GM12864 (cell line): ENCODE measurements around the gene KPTN.

Experiments used
- DNase-seq: peaks from one replicate; pipeline ENCODE4 v3.0.0-alpha.2; 2011; ENCODE audit warnings: low read depth
- H3K4me3 ChIP-seq: 2 replicates; pipeline ENCODE4 v1.5.1; 2011; ENCODE audit warnings: mild to moderate bottlenecking, low read depth, low read length, control low read depth
- TF ChIP-seq, protein P1 (sequence below): IDR thresholded peaks from 2 replicates; pipeline ENCODE4 v1.5.1; 2011; ENCODE audit warnings: low read depth, mild to moderate bottlenecking, moderate library complexity, low read length, control low read depth, inconsistent platforms; ENCODE audit errors: missing control alignments

Gene KPTN

DNA sequence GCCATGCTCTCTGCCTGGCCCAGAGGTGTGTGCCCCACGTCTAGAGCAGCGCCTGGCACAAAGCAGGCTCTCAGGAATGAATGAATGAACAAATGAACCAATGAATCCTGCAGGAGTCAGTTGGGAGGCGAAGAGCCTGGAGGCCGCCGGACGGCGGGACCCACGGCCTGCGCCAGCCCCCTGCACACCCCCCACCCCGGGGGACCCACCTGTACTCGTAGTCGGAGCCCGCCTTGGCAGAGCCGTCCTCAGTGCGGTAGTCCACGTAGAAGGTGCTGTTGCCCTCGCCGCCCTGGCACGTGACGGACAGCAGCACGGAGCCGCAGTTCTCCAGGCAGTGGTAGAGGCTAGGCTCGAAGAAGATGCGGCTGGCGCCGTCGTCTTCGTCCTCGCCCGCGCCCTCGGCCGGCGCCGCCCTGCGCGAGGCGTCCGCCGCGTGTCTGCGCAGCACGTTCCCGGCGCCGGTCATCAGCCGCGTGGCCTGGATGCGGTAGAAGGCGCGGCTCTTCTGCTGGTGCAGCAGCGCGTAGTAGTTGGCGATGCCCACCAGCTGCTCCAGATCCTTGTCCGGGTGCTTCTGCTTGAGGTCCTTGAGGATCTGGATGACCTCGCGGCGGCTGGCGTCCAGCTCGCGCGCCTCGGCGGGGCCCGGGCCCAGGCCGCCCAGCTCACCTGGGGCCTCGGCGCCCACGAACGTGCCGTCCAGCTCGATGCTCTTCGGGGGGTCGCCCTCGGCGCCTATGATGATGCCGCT lies 27.1 kb downstream of the KPTN start:
- no peak overlapping the region for H3K4me3 ChIP-seq
- no peak for DNase-seq
- TF ChIP-seq, protein P1, sequence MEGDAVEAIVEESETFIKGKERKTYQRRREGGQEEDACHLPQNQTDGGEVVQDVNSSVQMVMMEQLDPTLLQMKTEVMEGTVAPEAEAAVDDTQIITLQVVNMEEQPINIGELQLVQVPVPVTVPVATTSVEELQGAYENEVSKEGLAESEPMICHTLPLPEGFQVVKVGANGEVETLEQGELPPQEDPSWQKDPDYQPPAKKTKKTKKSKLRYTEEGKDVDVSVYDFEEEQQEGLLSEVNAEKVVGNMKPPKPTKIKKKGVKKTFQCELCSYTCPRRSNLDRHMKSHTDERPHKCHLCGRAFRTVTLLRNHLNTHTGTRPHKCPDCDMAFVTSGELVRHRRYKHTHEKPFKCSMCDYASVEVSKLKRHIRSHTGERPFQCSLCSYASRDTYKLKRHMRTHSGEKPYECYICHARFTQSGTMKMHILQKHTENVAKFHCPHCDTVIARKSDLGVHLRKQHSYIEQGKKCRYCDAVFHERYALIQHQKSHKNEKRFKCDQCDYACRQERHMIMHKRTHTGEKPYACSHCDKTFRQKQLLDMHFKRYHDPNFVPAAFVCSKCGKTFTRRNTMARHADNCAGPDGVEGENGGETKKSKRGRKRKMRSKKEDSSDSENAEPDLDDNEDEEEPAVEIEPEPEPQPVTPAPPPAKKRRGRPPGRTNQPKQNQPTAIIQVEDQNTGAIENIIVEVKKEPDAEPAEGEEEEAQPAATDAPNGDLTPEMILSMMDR, result no peak

DNA sequence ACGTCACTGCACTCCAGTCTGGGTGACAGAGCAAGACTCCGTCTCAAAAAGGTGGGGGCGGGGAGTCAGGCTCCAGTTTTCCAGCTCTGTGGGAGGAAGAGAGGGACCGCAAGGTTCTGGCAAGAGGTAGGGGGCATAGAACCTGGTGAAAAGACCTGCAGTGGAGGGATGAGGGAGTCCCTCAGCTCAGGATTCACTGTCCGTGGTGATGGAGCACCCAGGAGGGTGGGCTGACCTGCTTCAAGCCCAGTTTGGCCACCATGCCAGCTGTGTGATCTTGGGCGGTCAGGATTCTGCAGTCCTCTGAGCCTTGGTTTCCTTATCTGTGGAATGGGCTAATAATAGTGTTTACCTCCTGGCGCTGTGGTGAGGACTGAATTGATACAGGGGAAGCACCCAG lies 33.5 kb downstream of the KPTN start:
- TF ChIP-seq, protein P1, result no peak
- H3K4me3 ChIP-seq, result no peak overlapping the region
- no peak for DNase-seq

DNA sequence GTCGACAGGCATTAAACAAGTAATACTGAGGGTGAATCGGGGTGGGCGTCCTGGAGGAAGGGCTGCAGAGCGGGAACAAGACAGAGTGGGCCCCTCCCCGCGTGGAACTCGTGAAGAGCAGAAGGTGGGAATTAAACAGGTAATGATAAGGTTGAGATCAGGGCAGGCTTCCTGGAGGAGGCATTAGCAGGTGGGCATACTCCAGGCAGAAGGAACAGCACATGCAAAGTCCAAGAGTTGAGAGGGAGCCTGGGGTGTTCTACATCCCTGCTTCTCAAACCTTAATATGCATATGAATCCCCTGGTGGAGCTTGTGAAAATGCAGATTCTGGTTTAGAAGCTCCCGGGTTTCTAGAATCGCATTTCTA lies 35.7 kb downstream of the KPTN start:
- DNase-seq, result no peak
- H3K4me3 ChIP-seq, result no peak overlapping the region
- TF ChIP-seq, protein P1, result no peak

DNA sequence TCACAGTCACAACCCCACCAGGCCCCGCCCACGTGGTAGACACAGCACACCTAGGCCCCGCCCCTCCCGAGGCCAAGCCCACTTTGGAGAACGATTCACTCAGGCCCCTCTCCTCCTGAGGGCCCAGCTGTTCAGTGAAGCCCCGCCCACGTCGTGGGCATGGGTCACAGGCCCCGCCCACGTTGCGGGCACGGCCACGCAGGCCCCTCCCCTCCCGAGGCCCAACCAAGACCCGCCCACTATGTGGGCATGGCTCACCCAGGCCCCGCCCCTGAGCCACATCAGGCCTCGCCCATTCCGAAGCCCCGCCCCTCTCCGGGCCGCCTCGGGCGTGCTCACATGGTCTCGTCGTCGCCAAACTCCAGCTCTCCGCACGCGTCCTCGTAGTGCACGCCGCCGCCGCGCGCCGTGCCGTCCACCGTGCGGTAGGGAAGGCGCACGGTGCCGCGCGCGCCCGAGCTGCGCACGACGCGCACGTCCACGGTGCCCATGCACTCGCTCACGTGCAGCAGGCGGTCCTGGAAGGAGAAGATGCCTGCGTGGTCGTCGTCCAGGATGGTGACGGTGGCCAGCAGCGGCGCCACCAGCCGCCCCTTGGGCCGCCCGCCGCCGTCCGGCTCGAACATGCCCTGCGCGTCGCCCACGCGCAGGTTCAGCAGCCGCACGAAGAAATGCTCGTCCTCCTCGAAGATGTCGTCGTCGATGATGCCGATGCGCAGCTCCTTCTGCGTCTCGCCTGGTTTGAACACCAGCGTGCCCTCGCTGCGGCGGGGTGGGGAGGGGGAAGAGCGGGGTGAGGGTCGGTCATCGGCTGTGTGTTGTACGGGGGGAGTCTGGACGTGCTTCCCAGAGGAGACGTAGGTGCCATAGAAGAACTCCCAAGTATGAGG lies 36.3 kb downstream of the KPTN start:
- TF ChIP-seq, protein P1, result no peak
- no peak overlapping the region for H3K4me3 ChIP-seq
- no peak for DNase-seq

DNA sequence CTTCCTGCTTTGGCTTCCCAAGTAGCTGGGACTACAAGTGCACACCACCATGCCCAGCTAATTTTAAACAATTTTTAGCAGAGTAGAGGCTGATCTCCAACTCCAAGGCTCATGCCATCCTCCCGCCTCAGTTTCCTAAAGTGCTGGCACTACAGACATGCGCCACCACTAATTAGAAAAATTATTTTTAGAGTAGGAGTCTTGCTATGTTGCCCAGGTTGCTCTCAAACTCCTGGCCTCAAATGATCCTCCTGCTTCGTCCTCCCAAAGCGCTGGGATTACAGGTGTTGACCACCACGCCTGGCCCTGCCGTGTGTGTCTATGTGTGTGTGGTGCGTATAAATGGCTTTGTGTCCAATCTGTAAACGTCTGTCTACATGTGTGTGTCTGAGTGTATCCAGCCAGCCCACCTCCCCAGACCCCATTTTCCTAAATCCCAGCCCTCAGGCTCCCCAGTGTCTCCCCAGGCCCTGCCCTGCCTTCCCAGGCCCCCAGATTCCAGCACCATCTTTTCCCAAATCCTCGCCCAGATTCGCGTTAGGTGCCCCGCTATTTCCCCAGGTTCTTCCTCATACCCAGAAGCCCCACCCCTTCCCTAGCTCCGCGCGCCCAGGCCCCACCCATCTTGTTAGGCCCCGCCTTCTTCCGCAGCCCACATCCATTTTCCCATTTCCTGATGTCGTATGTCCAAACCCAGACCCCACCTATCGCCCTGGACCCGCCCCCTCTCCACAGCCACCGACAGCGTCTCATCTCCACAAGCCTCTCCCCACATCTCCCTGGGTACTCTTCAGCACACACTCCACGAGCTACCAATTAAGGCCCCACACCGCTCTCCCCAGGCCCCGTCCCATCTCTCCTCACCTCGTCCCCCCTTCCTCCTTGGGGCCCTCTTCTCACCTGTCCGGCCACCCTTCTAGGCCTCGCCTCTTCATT lies 37.2 kb downstream of the KPTN start:
- TF ChIP-seq, protein P1, result no peak
- no peak for DNase-seq
- H3K4me3 ChIP-seq, result no peak overlapping the region

DNA sequence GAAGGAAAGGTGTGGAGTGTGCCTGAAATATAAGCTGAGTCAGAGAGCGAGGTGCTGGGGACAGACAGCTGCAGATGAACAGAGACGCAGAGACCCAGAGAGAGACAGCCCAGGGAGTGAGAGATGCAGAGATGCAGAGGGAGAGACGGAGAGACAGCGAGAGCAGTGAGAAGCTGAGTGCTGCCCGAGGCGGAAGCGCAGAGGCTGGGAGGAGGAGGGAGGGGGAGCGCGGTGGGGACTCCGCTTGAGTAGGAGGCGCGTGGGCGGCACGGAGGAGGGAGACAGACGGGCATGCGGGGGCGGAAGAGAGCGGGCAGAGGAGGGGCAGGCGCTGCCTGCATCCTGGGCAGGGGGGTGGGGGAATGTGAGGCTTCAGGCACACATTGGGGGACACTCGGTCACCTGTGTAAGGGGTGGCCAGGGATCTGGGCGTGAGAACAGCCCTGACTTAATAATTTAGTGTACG lies 38.0 kb downstream of the KPTN start:
- no peak overlapping the region for H3K4me3 ChIP-seq
- TF ChIP-seq, protein P1, result no peak
- no peak for DNase-seq
